K562 (cell line): Measurements from ENCODE around the gene DNAI1. TPM values are rescaled to one million over a fixed set of nuclear protein-coding genes. Genes with fewer than 3 reads are reported as not detected.

Experiments
- ATAC-seq: fragments of 200-7000 bp; cut with Tn5 transposase; 3 replicates; pipeline ENCODE4 v1.9.1; 2020; ENCODE audit warnings: moderate library complexity
- BruUV-seq: library from RNA; stranded (reverse); fragments of 400-500 nt; replicated peaks from 2 replicates; lab custom pipeline; 2021; lab: Mats Ljungman, UMichigan
- CTCF ChIA-PET: fragments of 300-600 bp; formaldehyde crosslinking; extraction: SDS; loops from one replicate; lab custom pipeline; 2021; ENCODE audit warnings: low intra/inter-chr PET ratio; lab: Yijun Ruan, JAX
- POLR2A ChIA-PET: fragments of 300-600, 350-650 bp; sonication (Branson Sonifier 250); formaldehyde crosslinking; extraction: SDS; loops from one replicate; lab custom pipeline; 2021; ENCODE audit warnings: antibody characterized with exemption, inconsistent platforms; lab: Yijun Ruan, JAX
- DNase-seq, 4 experiments: peaks; one replicate each; pipeline versions ENCODE4 v3.0.0 to v3.0.0-alpha.2; 2011 to 2018; ENCODE audit warnings: low spot score in 3 of 4, mixed read lengths in 3 of 4; ENCODE audit errors: extremely low read depth in 1 of 4
- FAIRE-seq: peaks from 2 replicates; lab custom pipeline; 2011; peaks lifted over from hg19 to GRCh38; lab: Jason Lieb, UNC
- H2AFZ ChIP-seq: 2 replicates; pipeline ENCODE4 v1.6.0; 2011; ENCODE audit warnings: low read depth, low read length, control low read depth, inconsistent platforms
- H3K27ac ChIP-seq: fragments of 200-600 bp; 3 replicates; pipeline ENCODE4 v1.8.0; 2011; ENCODE audit warnings: low read depth, mild to moderate bottlenecking, control low read depth, inconsistent platforms, low read length, moderate library complexity, mixed read lengths; ENCODE audit errors: extremely low read depth
- H3K27me3 ChIP-seq, 2 experiments: fragments of 300-600 bp in 1 of 2; 2 replicates in 1 of 2; 3 replicates in 1 of 2; pipeline versions ENCODE4 v1.6.0 to v1.8.0; 2011; ENCODE audit warnings: inconsistent platforms in 2 of 2, low read length in 2 of 2, mild to moderate bottlenecking in 1 of 2, mixed read lengths in 1 of 2, moderate library complexity in 1 of 2; ENCODE audit not compliant: control insufficient read depth in 2 of 2, insufficient read depth in 2 of 2
- H3K36me3 ChIP-seq: fragments of 300-600 bp; 3 replicates; pipeline ENCODE4 v1.8.0; 2011; ENCODE audit warnings: mild to moderate bottlenecking, low read length, inconsistent platforms; ENCODE audit not compliant: control insufficient read depth, insufficient read depth
- H3K4me1 ChIP-seq, 2 experiments: fragments of 200-600 bp in 1 of 2; replicated peaks in 1 of 2; 2 replicates in 1 of 2; 3 replicates in 1 of 2; pipeline versions ENCODE4 v1.5.1 to v1.8.0; 2011; ENCODE audit warnings: inconsistent platforms in 2 of 2, low read length in 2 of 2, mild to moderate bottlenecking in 1 of 2, mixed read lengths in 1 of 2, moderate library complexity in 1 of 2; ENCODE audit not compliant: control insufficient read depth in 2 of 2, insufficient read depth in 2 of 2
- H3K4me2 ChIP-seq: 2 replicates; pipeline ENCODE4 v1.6.1; 2011; ENCODE audit warnings: low read length, control low read depth, inconsistent platforms, mixed read lengths; ENCODE audit not compliant: insufficient read depth
- H3K4me3 ChIP-seq: fragments of 200-600 bp; sonication (generic), shearing (Covaris generic); 2 replicates; pipeline ENCODE4 v1.5.1; 2016; ENCODE audit warnings: control low read depth, inconsistent platforms
- H3K79me2 ChIP-seq: fragments of 200-600 bp; 3 replicates; pipeline ENCODE4 v1.8.0; 2011; ENCODE audit warnings: low read length, inconsistent platforms; ENCODE audit not compliant: control insufficient read depth, insufficient read depth
- H3K9ac ChIP-seq, 2 experiments: 2 replicates each; pipeline versions ENCODE4 v1.6.0 to v1.6.1; 2011; ENCODE audit warnings: low read depth in 2 of 2, low read length in 2 of 2, control low read depth in 1 of 2, inconsistent platforms in 1 of 2, mild to moderate bottlenecking in 1 of 2, mixed read lengths in 1 of 2; ENCODE audit not compliant: insufficient read depth in 1 of 2
- H3K9me1 ChIP-seq: one replicate; pipeline ENCODE4 v1.6.0; 2011; ENCODE audit warnings: inconsistent platforms, mild to moderate bottlenecking, low read length, moderate library complexity; ENCODE audit not compliant: control insufficient read depth, insufficient read depth
- H3K9me3 ChIP-seq: replicated peaks from 2 replicates; pipeline ENCODE4 v1.5.1; 2011; ENCODE audit warnings: low read depth, low read length, inconsistent platforms; ENCODE audit not compliant: control insufficient read depth, insufficient read depth
- H4K20me1 ChIP-seq: replicated peaks from 2 replicates; pipeline ENCODE4 v1.6.1; 2011; ENCODE audit warnings: low read length, inconsistent platforms, mixed read lengths; ENCODE audit not compliant: control insufficient read depth, insufficient read depth
- AFF1 ChIP-seq, 2 experiments: fragments of 450-650 bp; IDR thresholded peaks; 2 replicates each; pipeline ENCODE4 v1.6.1; 2018; ENCODE audit warnings: mild to moderate bottlenecking in 2 of 2, low read depth in 1 of 2; ENCODE audit not compliant: partially characterized antibody in 2 of 2
- ASH1L ChIP-seq: fragments of 450-650 bp; IDR thresholded peaks from 2 replicates; pipeline ENCODE4 v1.6.1; 2018; ENCODE audit warnings: borderline replicate concordance, mild to moderate bottlenecking, low read depth; ENCODE audit not compliant: partially characterized antibody
- BACH1 ChIP-seq: fragments of 200-800 bp; sonication (Bioruptor generic); IDR thresholded peaks from 2 replicates; pipeline ENCODE4 v1.6.1; 2016; ENCODE audit warnings: missing genetic modification characterization, missing compliant biosample characterization
- BMI1 ChIP-seq: fragments of 150-350 bp; IDR thresholded peaks from 2 replicates; pipeline ENCODE4 v1.6.1; 2014; ENCODE audit warnings: low read length
- BRD4 ChIP-seq: fragments of 200-600 bp; sonication (generic); IDR thresholded peaks from 2 replicates; pipeline ENCODE4 v1.6.1; 2017; ENCODE audit warnings: inconsistent platforms
- CREM ChIP-seq: IDR thresholded peaks from 2 replicates; pipeline ENCODE4 v1.6.1; 2014; ENCODE audit warnings: antibody characterized with exemption, low read depth
- ELF1 ChIP-seq: fragments of 200-800 bp; sonication (Bioruptor generic); IDR thresholded peaks from 2 replicates; pipeline ENCODE4 v1.6.1; 2016; ENCODE audit warnings: missing genetic modification characterization, missing compliant biosample characterization
- MYNN ChIP-seq, 2 experiments: sonication (generic); formaldehyde crosslinking in 1 of 2; IDR thresholded peaks; 2 replicates each; pipeline versions ENCODE4 v1.5.0 to v1.6.1; 2016 to 2020; ENCODE audit warnings: antibody characterized with exemption in 1 of 2, missing genetic modification reagents in 1 of 2
- PHF8 ChIP-seq: fragments of 200-600 bp; sonication (generic); IDR thresholded peaks from 2 replicates; pipeline ENCODE4 v1.6.1; 2012; ENCODE audit warnings: mixed run types, mild to moderate bottlenecking, inconsistent platforms, low read length, moderate library complexity, borderline replicate concordance
- TAL1 ChIP-seq: fragments of 450-650 bp; IDR thresholded peaks from 2 replicates; pipeline ENCODE4 v1.6.1; 2016; ENCODE audit warnings: mild to moderate bottlenecking
- THAP12 ChIP-seq: fragments of 250-450 bp; sonication (Bioruptor Pico); IDR thresholded peaks from 2 replicates; pipeline ENCODE4 v1.9.0; 2021; ENCODE audit warnings: mild to moderate bottlenecking, inconsistent platforms
- ZBTB12 ChIP-seq: fragments of 250-450 bp; sonication (Bioruptor Pico); IDR thresholded peaks from 2 replicates; pipeline ENCODE4 v1.4.0; 2020
- ZC3H4 ChIP-seq: sonication (generic); formaldehyde crosslinking; IDR thresholded peaks from 2 replicates; pipeline ENCODE4 v1.9.0; 2021; ENCODE audit warnings: missing genetic modification reagents, borderline replicate concordance
- ZNF121 ChIP-seq: sonication (generic); formaldehyde crosslinking; conservative IDR thresholded peaks from 2 replicates; pipeline ENCODE4 v1.8.0; 2022; ENCODE audit warnings: missing genetic modification reagents
- WGBS: fragments of 100-300 bp; shearing (Covaris generic); methylation state at CpG from one replicate; pipeline ENCODE4 v1.1.6; 2016; ENCODE audit warnings: low coverage, mixed read lengths; ENCODE audit not compliant: insufficient coverage; ENCODE audit errors: missing lambda C conversion rate; 5-methylcytosine and 5-hydroxymethylcytosine counted together
- in situ Hi-C: fragments of 300-500 bp; cut with MboI; formaldehyde crosslinking; loops from 4 replicates; pipeline ENCODE4 v1.15.0; 2018; ENCODE audit warnings: inconsistent platforms, mixed read lengths
- intact Hi-C: fragments of 100-400 bp; cut with micrococcal nuclease; formaldehyde crosslinking; loops from 2 replicates; pipeline ENCODE4 v1.14.2; 2022
- polyA plus RNA-seq, 8 experiments: library from polyadenylated mRNA; depleted of rRNA in 4 of 8; stranded (reverse) in 5 of 8; unstranded in 3 of 8; fragments of >200 nt; fragmentation: Nextera tagmentation in 2 of 8; fragmentation: Illumina TruSeq in 1 of 8; extraction: Ambion mirVana in 2 of 8; extraction: Trizol in 1 of 8; gene quantifications; 2 replicates each; pipeline versions ENCODE4 v1.2.1 to v1.2.3, GENCODE V29; 2011 to 2014; ENCODE audit warnings: inconsistent platforms in 1 of 8, missing spikeins in 1 of 8
- total RNA-seq, 7 experiments: library from RNA; depleted of rRNA in 6 of 7; stranded (reverse); fragments of >200 nt in 6 of 7; fragmentation: Illumina TruSeq in 2 of 7; extraction: Trizol in 2 of 7; gene quantifications; 2 replicates each; pipeline versions ENCODE4 v1.2.1 to v1.2.3, GENCODE V29; 2011 to 2021; ENCODE audit warnings: low replicate concordance in 1 of 7

DNAI1 gene
- total and polyA plus RNA-seq, 9 of the 15 experiments (the other 6 are each of a cell fraction or from before 2014, with no cell fraction given), result 0.01 to 0.17 (median 0.04) TPM; not detected in 6

GRCh38 chr9:34512131-34513078 lies 53.8 kb downstream of the DNAI1 start:
- in situ Hi-C loops, result no loop called here
- Histone ChIP-seq H3K27me3 (peaks cover 0 to 6% of the 10 kb centered on the region in 2 experiments; a peak in 3 of 5 replicates), H3K4me1 (no peaks in the 10 kb centered on the region; a peak in 1 of 5 replicates), H3K4me2 (no peak overlapping the region), H3K9me3 (no peaks in the 10 kb centered on the region), H3K79me2 (no peaks in the 10 kb centered on the region), H3K9ac (no peak overlapping the region)
- DNase-seq, result no peak
- no peak for ATAC-seq
- WGBS, result 0% methylated on average over 6 of the region's 9 CpGs
- CTCF ChIA-PET, result no interaction called here
- intact Hi-C loops, result no loop called here
- no TSS peak for BruUV-seq
- POLR2A ChIA-PET, result interaction anchor here (0.6 to 0.7 kb wide), 2 partner anchors 97 to 105 kb away, joined by 3 to 4 read pairs; no protein-coding TSS in a partner anchor
- TF ChIP-seq BMI1 (no peak), CREM (no peak), ASH1L (no peak), MYNN (IDR thresholded peaks at IDR 0.05) (no peak), MYNN (CRISPR knock-in tag; IDR thresholded peaks at IDR 0.05) (no peak), BACH1 (tag) (no peak), ZC3H4 (no peak), TAL1 (no peak), ZBTB12 (CRISPR knock-in tag) (no peak), ZNF121 (no peak), ELF1 (tag) (no peak), AFF1 (IDR thresholded peaks at IDR 0.05; ENCODE audit: low read depth in 1 of 2, partially characterized antibody in 2 of 2) (no peak), PHF8 (no peak), THAP12 (no peak), BRD4 (no peak)
- TF ChIP-seq, all 486 proteins: peak for 0
- no peak overlapping the region for H3K27ac ChIP-seq
- H3K36me3 ChIP-seq, result no peaks in the 10 kb centered on the region
- H3K4me3 ChIP-seq, result no peak overlapping the region
- no peaks in the 10 kb centered on the region for H4K20me1 ChIP-seq
- no peak for FAIRE-seq
- no peak overlapping the region for H2AFZ ChIP-seq
- no peaks in the 10 kb centered on the region for H3K9me1 ChIP-seq
